Right atrium auricular region (tissue), 2 donors: ENCODE measurements around the gene FBXL4. TPM values are rescaled to one million over a fixed set of nuclear protein-coding genes. Genes with fewer than 3 reads are reported as not detected.
"Not testable (repeated sequence)": the region's sequence is repeated elsewhere in the genome, so short reads cannot be mapped to it uniquely, and the experiment has no call there.

Source experiments
- DNase-seq: peaks from one replicate; pipeline ENCODE4 v3.0.0-alpha.2; 2019; ENCODE audit warnings: low spot score
- H3K27ac ChIP-seq, 2 donors: fragments of 200-600 bp; sonication (generic); 1 replicate in 1 of 2; 2 replicates in 1 of 2; pipeline ENCODE4 v1.5.1; 2016 to 2019
- H3K27me3 ChIP-seq, 2 donors: fragments of 200-600 bp; sonication (generic); one replicate each; pipeline versions ENCODE4 v1.5.1 to v1.6.0; 2017 to 2019
- H3K36me3 ChIP-seq: fragments of 200-600 bp; sonication (generic); one replicate; pipeline ENCODE4 v1.5.1; 2016
- H3K4me1 ChIP-seq, 2 donors: fragments of 200-600 bp; sonication (generic); one replicate each; pipeline versions ENCODE4 v1.5.1 to v1.6.0; 2017 to 2019
- H3K4me3 ChIP-seq, 2 donors: fragments of 200-600 bp; sonication (generic); 1 replicate in 1 of 2; 2 replicates in 1 of 2; pipeline ENCODE4 v1.5.1; 2017 to 2019; ENCODE audit warnings: mild to moderate bottlenecking in 1 of 2, moderate library complexity in 1 of 2
- H3K9me3 ChIP-seq, 2 donors: fragments of 200-600 bp; sonication (generic); one replicate each; pipeline ENCODE4 v1.5.1; 2019
- CTCF ChIP-seq, 2 donors: fragments of 200-600 bp; sonication (generic); IDR thresholded peaks; one replicate each; pipeline ENCODE4 v1.5.1; 2019; ENCODE audit warnings: antibody characterized with exemption in 2 of 2
- total RNA-seq, 2 donors: library from RNA; depleted of rRNA; stranded (reverse); fragments of >200 nt; gene quantifications; one replicate each; pipeline ENCODE4 v1.1.0, GENCODE V29; 2016

Gene FBXL4
- total RNA-seq, 2 donors from 2014 or later, result 20.6 to 22.6 TPM

GRCh38 chr6:98925831-98926230 lies 21.9 kb downstream of the FBXL4 start:
- no peak for DNase-seq
- H3K4me3 ChIP-seq, result no peak overlapping the region
- peaks cover 0 to 7% of the 10 kb centered on the region in 2 donors for H3K4me1 ChIP-seq
- H3K27me3 ChIP-seq, result no peaks in the 10 kb centered on the region
- peaks cover 9% of the 10 kb centered on the region for H3K36me3 ChIP-seq
- no peak overlapping the region for H3K27ac ChIP-seq
- no peaks in the 10 kb centered on the region for H3K9me3 ChIP-seq
- TF ChIP-seq CTCF (IDR thresholded peaks at IDR 0.05), result no peak

GRCh38 chr6:98924647-98925046 lies 23.1 kb downstream of the FBXL4 start:
- Histone ChIP-seq H3K4me3 (no peak overlapping the region), H3K9me3 (no peaks in the 10 kb centered on the region), H3K4me1 (peaks cover 0 to 7% of the 10 kb centered on the region in 2 donors), H3K36me3 (peaks cover 9% of the 10 kb centered on the region), H3K27me3 (no peaks in the 10 kb centered on the region), H3K27ac (no peak overlapping the region)
- TF ChIP-seq CTCF (IDR thresholded peaks at IDR 0.05), result no peak
- DNase-seq, result no peak

DNA sequence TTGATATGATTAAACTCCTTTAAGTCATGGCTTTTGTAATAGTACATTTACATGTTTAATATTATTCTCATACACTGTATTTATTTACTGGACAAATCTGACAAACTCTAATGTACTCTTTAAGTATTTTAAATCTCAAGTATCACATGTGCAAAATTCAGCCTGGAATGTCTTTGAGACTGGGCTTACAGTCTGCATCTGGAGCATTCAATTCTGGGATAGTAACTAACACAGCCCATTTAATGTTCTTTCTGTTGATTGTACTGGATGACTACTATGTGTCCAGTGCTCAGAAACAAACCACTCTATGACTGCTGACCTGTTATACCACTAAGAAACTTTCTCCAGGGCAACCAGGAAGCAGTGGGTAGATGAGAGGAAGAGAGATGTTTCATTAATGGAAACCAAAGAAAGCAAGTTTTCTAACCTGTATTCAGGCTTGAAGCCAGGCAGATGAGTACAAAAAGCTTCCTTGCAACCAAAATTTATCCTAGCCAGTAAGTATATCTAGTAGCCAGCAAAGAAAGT lies 26.8 kb downstream of the FBXL4 start:
- H3K27ac ChIP-seq, result no peak overlapping the region
- H3K4me3 ChIP-seq, result no peak overlapping the region
- no peak for TF ChIP-seq CTCF (IDR thresholded peaks at IDR 0.05)
- H3K27me3 ChIP-seq, result no peaks in the 10 kb centered on the region
- no peak for DNase-seq
- H3K9me3 ChIP-seq, result no peaks in the 10 kb centered on the region
- no peaks in the 10 kb centered on the region for H3K36me3 ChIP-seq
- H3K4me1 ChIP-seq, result no peaks in the 10 kb centered on the region

- H3K9me3 ChIP-seq, H3K4me1 ChIP-seq, H3K27ac ChIP-seq, H3K4me3 ChIP-seq, H3K27me3 ChIP-seq, H3K36me3 ChIP-seq, DNase-seq: not testable (repeated sequence)
These were observed 36.8 kb downstream of the FBXL4 start for GRCh38 chr6:98910946-98911345.

DNA sequence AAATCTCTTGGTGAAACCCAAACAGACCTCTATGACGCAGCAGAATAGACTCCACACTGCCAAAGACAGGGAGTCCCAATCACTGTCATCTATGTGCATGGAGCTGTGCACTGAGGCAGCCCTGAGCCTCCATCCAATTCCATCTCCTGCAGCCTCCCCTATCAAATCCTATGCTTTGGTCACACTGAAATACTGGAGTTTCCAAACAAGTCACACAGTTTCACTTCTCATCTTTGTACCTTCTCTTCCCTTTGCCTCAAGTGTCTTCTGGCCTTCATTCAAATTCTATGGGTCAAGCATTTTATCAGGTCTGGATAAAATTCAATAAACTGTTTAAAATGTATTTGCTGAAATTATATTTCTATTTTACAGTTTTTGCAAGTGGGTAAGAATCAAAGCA lies 38.5 kb downstream of the FBXL4 start:
- no peaks in the 10 kb centered on the region for H3K4me1 ChIP-seq
- no peak for DNase-seq
- H3K4me3 ChIP-seq, result no peak overlapping the region
- no peak for TF ChIP-seq CTCF (IDR thresholded peaks at IDR 0.05)
- peaks cover 0 to 7% of the 10 kb centered on the region in 2 donors for H3K9me3 ChIP-seq
- no peak overlapping the region for H3K27ac ChIP-seq
- no peaks in the 10 kb centered on the region for H3K27me3 ChIP-seq
- peaks cover 9% of the 10 kb centered on the region for H3K36me3 ChIP-seq

GRCh38 chr6:98906342-98906741 lies 41.4 kb downstream of the FBXL4 start:
- not testable (repeated sequence) for H3K4me1 ChIP-seq, DNase-seq, H3K27ac ChIP-seq, H3K4me3 ChIP-seq, H3K9me3 ChIP-seq, H3K36me3 ChIP-seq, H3K27me3 ChIP-seq

- Histone ChIP-seq H3K9me3 (no peaks in the 10 kb centered on the region), H3K36me3 (peaks cover 9% of the 10 kb centered on the region), H3K4me1 (no peaks in the 10 kb centered on the region), H3K27me3 (no peaks in the 10 kb centered on the region), H3K4me3 (no peak overlapping the region), H3K27ac (no peak overlapping the region)
- no peak for DNase-seq
- TF ChIP-seq CTCF (IDR thresholded peaks at IDR 0.05), result no peak
These were observed 42.0 kb downstream of the FBXL4 start for GRCh38 chr6:98905759-98906158.
